Ishikawa (cell line): ENCODE results near the gene GSK3B.

ENCODE experiments used
- CREB1 ChIP-seq: IDR thresholded peaks from 2 replicates; pipeline ENCODE4 v1.6.1; 2012; ENCODE audit warnings: low read depth
- TCF12 ChIP-seq: IDR thresholded peaks from 2 replicates; pipeline ENCODE4 v1.6.1; 2012; ENCODE audit warnings: low read depth
- TEAD4 ChIP-seq: IDR thresholded peaks from 2 replicates; pipeline ENCODE4 v1.6.1; 2012
- ZBTB7A ChIP-seq: IDR thresholded peaks from 2 replicates; pipeline ENCODE4 v1.6.1; 2012; ENCODE audit warnings: low read depth

DNA sequence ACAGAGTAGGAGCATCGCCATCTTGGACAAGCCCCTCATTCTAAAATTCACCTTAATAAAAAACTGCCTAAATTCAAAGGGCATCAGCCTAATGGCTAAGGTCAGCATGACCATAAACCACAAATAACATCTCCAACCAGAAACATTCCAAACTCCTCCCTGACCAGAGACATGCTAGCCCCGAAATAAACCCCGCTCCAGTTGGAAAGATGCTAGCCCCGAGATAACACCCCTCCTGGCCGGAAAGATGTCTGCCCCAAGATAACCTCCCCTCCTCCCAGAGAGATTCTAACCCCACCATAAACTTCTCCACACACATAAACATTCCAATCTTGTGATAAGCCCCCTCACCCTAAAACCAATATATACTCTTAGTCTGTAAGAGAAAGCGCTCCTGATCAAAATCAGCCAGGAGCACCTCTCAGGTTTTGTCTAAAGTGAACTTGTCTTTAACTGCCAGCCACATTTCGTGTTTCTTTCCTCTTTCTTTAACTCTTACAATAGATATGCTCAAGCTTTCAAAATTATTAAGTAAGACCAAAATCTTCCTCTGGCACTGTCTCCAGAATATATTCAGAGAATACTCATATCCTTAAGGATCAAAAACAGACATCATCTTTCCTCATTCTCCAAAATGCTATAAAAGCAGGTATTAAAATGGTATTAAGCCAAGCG lies 104.1 kb downstream of the GSK3B start:
- TF ChIP-seq TCF12 (no peak), TEAD4 (no peak), CREB1 (no peak), ZBTB7A (no peak)
